HepG2 (cell line): Measurements from ENCODE around the gene CTDP1. TPM values are rescaled to one million over a fixed set of nuclear protein-coding genes. Genes with fewer than 3 reads are reported as not detected.

Experiments
- ATAC-seq: fragments of 200-7000 bp; cut with Tn5 transposase; 3 replicates; pipeline ENCODE4 v1.9.1; 2020; ENCODE audit warnings: mild to moderate bottlenecking, moderate library complexity
- BruUV-seq: library from RNA; stranded (reverse); fragments of 400-500 nt; replicated peaks from 2 replicates; lab custom pipeline; 2021; lab: Mats Ljungman, UMichigan
- CTCF ChIA-PET: fragments of 300-600 bp; formaldehyde crosslinking; extraction: SDS; loops from one replicate; lab custom pipeline; 2021; ENCODE audit warnings: low total read pairs, inconsistent platforms, low intra/inter-chr PET ratio; lab: Yijun Ruan, JAX
- POLR2A ChIA-PET: fragments of 350-600 bp; sonication (Branson Sonifier 250); formaldehyde crosslinking; loops from one replicate; lab custom pipeline; 2020; ENCODE audit warnings: antibody characterized with exemption, inconsistent platforms; lab: Yijun Ruan, JAX
- DNase-seq: peaks from one replicate; pipeline ENCODE4 v3.0.0-alpha.2; 2015; ENCODE audit warnings: low spot score
- FAIRE-seq: peaks from 3 replicates; lab custom pipeline; 2011; peaks lifted over from hg19 to GRCh38; lab: Jason Lieb, UNC
- H2AFZ ChIP-seq: one replicate; pipeline ENCODE4 v1.6.1; 2011; ENCODE audit warnings: low read length, inconsistent platforms
- H3K27ac ChIP-seq: fragments of 300-600 bp; 3 replicates; pipeline ENCODE4 v1.8.0; 2011; ENCODE audit warnings: mixed run types, mild to moderate bottlenecking, mixed read lengths, low read length, inconsistent platforms; ENCODE audit not compliant: insufficient read depth; ENCODE audit errors: extremely low read length
- H3K27me3 ChIP-seq, 2 experiments: fragments of 200-600 bp in 1 of 2; 2 replicates in 1 of 2; 3 replicates in 1 of 2; pipeline versions ENCODE4 v1.6.0 to v1.8.0; 2011; ENCODE audit warnings: low read length in 2 of 2, mild to moderate bottlenecking in 2 of 2, moderate library complexity in 2 of 2, inconsistent platforms in 1 of 2; ENCODE audit not compliant: insufficient read depth in 2 of 2, control insufficient read depth in 1 of 2
- H3K36me3 ChIP-seq, 2 experiments: fragments of 200-600 bp in 1 of 2; replicated peaks in 1 of 2; 2 replicates in 1 of 2; 3 replicates in 1 of 2; pipeline versions ENCODE4 v1.5.1 to v1.8.0; 2011; ENCODE audit warnings: low read length in 2 of 2, inconsistent platforms in 1 of 2; ENCODE audit not compliant: insufficient read depth in 2 of 2, control insufficient read depth in 1 of 2
- H3K4me1 ChIP-seq: 2 replicates; pipeline ENCODE4 v1.5.1; 2012; ENCODE audit warnings: low read length, inconsistent platforms; ENCODE audit not compliant: insufficient read depth
- H3K4me2 ChIP-seq: 2 replicates; pipeline ENCODE4 v1.6.0; 2011; ENCODE audit warnings: low read depth, low read length, inconsistent platforms
- H3K4me3 ChIP-seq, 3 experiments: fragments of 200-600 bp in 1 of 3; sonication (generic), shearing (Covaris generic) in 1 of 3; replicated peaks in 1 of 3; 2 replicates each; pipeline ENCODE4 v1.5.1; 2011 to 2016; ENCODE audit warnings: low read length in 3 of 3, inconsistent platforms in 2 of 3, low read depth in 2 of 3, mild to moderate bottlenecking in 2 of 3, control low read depth in 1 of 3, mixed read lengths in 1 of 3; ENCODE audit not compliant: insufficient read depth in 1 of 3
- H3K79me2 ChIP-seq: one replicate; pipeline ENCODE4 v1.6.1; 2011; ENCODE audit warnings: low read length, inconsistent platforms; ENCODE audit not compliant: insufficient read depth
- H3K9ac ChIP-seq: 2 replicates; pipeline ENCODE4 v1.6.0; 2011; ENCODE audit warnings: mild to moderate bottlenecking, low read depth, low read length, inconsistent platforms; ENCODE audit not compliant: insufficient read depth
- H3K9me3 ChIP-seq: 2 replicates; pipeline ENCODE4 v1.5.1; 2012; ENCODE audit warnings: mild to moderate bottlenecking, low read length
- H4K20me1 ChIP-seq: 2 replicates; pipeline ENCODE4 v1.6.0; 2011; ENCODE audit warnings: inconsistent platforms, mild to moderate bottlenecking, low read length, moderate library complexity; ENCODE audit not compliant: insufficient read depth
- AKAP8 ChIP-seq: sonication (generic); formaldehyde crosslinking; IDR thresholded peaks from 2 replicates; pipeline ENCODE4 v1.5.1; 2020; ENCODE audit warnings: mild to moderate bottlenecking, missing genetic modification reagents
- ASH2L ChIP-seq: fragments of 300-600, 200-600 bp; sonication (generic); IDR thresholded peaks from 2 replicates; pipeline ENCODE4 v1.7.0; 2017; ENCODE audit warnings: low read depth, mild to moderate bottlenecking, moderate library complexity, mixed read lengths, low read length; ENCODE audit not compliant: insufficient read length
- PHF21A ChIP-seq: sonication (generic); formaldehyde crosslinking; IDR thresholded peaks from 2 replicates; pipeline ENCODE4 v1.5.0; 2020; ENCODE audit warnings: mild to moderate bottlenecking, missing genetic modification reagents
- TEAD2 ChIP-seq: sonication (generic); formaldehyde crosslinking; IDR thresholded peaks from 2 replicates; pipeline ENCODE4 v1.9.0; 2021; ENCODE audit warnings: missing genetic modification reagents
- ZNF354B ChIP-seq: sonication (generic); formaldehyde crosslinking; IDR thresholded peaks from 2 replicates; pipeline ENCODE4 v1.8.0; 2022; ENCODE audit warnings: mild to moderate bottlenecking, missing genetic modification reagents
- WGBS: methylation state at CpG from one replicate; pipeline ENCODE4 v1.1.6; 2017; ENCODE audit warnings: low lambda C conversion rate; 5-methylcytosine and 5-hydroxymethylcytosine counted together
- in situ Hi-C: cut with HindIII; loops from 2 replicates; pipeline ENCODE4 v1.10.0; 2017; ENCODE audit warnings: low pct_unique_long_range_greater_than_20kb; ENCODE audit not compliant: extremely low pct_ligation_motif_present
- intact Hi-C: fragments of 100-400 bp; cut with micrococcal nuclease; formaldehyde crosslinking; loops from one replicate; pipeline ENCODE4 v1.10.0; 2022; ENCODE audit not compliant: unreplicated experiment
- polyA plus RNA-seq, 8 experiments: library from polyadenylated mRNA; depleted of rRNA in 3 of 8; stranded (reverse) in 7 of 8; unstranded in 1 of 8; fragments of >200 nt; fragmentation: Illumina TruSeq in 4 of 8; extraction: Trizol in 4 of 8; gene quantifications; 2 replicates each; pipeline versions ENCODE4 v1.2.1 to v1.2.3, GENCODE V29; 2011 to 2016; ENCODE audit warnings: low read depth in 4 of 8, missing spikeins in 1 of 8, mixed read lengths in 1 of 8; ENCODE audit not compliant: insufficient read depth in 1 of 8
- total RNA-seq, 5 experiments: library from RNA; depleted of rRNA; stranded (reverse); fragments of >200 nt; fragmentation: Illumina TruSeq; extraction: Trizol; gene quantifications; 2 replicates each; pipeline ENCODE4 v1.2.3, GENCODE V29; 2016; ENCODE audit warnings: low read depth in 1 of 5
- TF ChIP-seq, protein P1 (sequence below): sonication (generic); formaldehyde crosslinking; IDR thresholded peaks from 2 replicates; pipeline ENCODE4 v1.4.0; 2020; ENCODE audit warnings: low read depth, missing genetic modification reagents

CTDP1 gene
- total and polyA plus RNA-seq, 2 of the 13 experiments (the other 11 are each of a cell fraction or from before 2014, with no cell fraction given): 6.9 to 11.0 TPM

DNA sequence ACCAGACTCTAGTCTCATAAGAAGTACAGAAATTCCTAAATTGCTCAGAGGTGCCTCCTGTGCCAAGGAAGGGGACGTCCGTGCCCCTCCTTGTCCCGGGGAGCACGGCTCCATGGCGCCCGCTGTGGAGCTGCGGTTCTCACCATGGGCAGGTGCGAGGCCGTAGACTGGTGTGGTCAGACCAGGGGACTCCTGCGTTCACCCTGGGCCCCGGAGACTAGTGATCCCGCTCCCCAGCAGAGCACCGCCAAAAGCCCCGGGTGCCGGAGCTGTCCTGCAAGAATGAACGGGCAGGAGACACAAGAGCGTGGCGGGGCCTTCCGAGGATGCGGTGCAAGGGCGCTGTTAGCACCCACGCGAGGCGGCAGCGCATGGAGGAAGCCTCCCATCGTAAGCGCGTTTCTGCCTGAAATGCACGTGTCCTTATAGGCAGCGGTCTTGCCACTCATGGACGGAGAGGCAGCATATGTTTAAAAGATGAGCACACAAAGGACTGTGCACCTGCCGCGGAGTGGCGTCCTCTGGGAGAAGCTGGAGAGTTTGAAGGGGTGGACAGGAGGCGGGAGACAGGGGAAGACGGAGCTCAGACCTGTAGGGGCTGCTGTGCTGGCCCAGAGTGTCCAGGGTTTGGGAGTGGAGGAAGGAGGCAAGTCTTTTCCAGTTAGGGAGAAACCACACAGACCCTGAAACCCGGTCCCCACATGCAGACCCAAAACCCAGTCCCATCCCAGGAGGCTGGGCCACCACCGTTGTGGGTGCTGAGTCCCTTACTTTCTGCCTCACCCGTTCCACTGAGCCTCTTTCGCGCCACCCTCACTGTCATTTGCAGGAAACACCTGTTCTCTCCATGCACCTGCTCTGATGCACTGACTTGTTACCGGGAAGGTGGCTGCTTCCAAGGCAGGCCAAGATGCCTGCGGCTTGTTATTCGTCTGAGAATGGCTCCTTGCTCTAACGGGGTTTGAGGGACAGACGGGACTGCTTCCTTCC is 110.6 kb downstream of the CTDP1 start:
- no TSS peak for BruUV-seq
- in situ Hi-C loops: no loop called here
- Histone ChIP-seq H3K4me1 (peaks cover 32% of the 10 kb centered on the region), H3K27ac (no peak overlapping the region), H3K9me3 (no peaks in the 10 kb centered on the region), H3K9ac (no peak overlapping the region), H3K79me2 (no peaks in the 10 kb centered on the region), H3K36me3 (no peaks in the 10 kb centered on the region), H2AFZ (no peak overlapping the region), H4K20me1 (no peaks in the 10 kb centered on the region), H3K4me2 (no peak overlapping the region)
- POLR2A ChIA-PET: interaction anchor here (1.0 kb wide), 1 partner anchor 174 kb away, joined by 3 read pairs; the partner anchor contains the start of gene HSBP1L1
- no peak for FAIRE-seq
- no peak for ATAC-seq
- WGBS: 66% methylated on average over 39 of the region's 46 CpGs
- no peak for DNase-seq
- CTCF ChIA-PET: no interaction called here
- intact Hi-C loops: no loop called here
- TF ChIP-seq AKAP8 (CRISPR knock-in tag) (no peak), PHF21A (CRISPR knock-in tag) (no peak), ZNF354B (CRISPR knock-in tag) (no peak), ASH2L (no peak), TEAD2 (no peak)
- TF ChIP-seq, protein P1, sequence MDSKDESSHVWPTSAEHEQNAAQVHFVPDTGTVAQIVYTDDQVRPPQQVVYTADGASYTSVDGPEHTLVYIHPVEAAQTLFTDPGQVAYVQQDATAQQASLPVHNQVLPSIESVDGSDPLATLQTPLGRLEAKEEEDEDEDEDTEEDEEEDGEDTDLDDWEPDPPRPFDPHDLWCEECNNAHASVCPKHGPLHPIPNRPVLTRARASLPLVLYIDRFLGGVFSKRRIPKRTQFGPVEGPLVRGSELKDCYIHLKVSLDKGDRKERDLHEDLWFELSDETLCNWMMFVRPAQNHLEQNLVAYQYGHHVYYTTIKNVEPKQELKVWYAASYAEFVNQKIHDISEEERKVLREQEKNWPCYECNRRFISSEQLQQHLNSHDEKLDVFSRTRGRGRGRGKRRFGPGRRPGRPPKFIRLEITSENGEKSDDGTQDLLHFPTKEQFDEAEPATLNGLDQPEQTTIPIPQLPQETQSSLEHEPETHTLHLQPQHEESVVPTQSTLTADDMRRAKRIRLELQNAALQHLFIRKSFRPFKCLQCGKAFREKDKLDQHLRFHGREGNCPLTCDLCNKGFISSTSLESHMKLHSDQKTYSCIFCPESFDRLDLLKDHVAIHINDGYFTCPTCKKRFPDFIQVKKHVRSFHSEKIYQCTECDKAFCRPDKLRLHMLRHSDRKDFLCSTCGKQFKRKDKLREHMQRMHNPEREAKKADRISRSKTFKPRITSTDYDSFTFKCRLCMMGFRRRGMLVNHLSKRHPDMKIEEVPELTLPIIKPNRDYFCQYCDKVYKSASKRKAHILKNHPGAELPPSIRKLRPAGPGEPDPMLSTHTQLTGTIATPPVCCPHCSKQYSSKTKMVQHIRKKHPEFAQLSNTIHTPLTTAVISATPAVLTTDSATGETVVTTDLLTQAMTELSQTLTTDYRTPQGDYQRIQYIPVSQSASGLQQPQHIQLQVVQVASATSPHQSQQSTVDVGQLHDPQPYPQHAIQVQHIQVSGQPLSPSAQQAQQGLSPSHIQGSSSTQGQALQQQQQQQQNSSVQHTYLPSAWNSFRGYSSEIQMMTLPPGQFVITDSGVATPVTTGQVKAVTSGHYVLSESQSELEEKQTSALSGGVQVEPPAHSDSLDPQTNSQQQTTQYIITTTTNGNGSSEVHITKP (CRISPR knock-in tag): no peak
- TF ChIP-seq, all 625 proteins: peak for 0
- H3K4me3 ChIP-seq: no peak overlapping the region
- H3K27me3 ChIP-seq: peaks cover 5 to 26% of the 10 kb centered on the region in 2 experiments; a peak in 4 of 5 replicates
